GM18861 (cell line): ENCODE data around the gene PGP.

Source experiments
- ATAC-seq: cut with Tn5 transposase; IDR thresholded peaks from one replicate; pipeline ENCODE4 v1.9.1; 2021; ENCODE audit not compliant: unreplicated experiment

PGP gene

GRCh38 chr16:2183671-2184070 is 31.0 kb downstream of the PGP start:
- ATAC-seq = no peak

DNA sequence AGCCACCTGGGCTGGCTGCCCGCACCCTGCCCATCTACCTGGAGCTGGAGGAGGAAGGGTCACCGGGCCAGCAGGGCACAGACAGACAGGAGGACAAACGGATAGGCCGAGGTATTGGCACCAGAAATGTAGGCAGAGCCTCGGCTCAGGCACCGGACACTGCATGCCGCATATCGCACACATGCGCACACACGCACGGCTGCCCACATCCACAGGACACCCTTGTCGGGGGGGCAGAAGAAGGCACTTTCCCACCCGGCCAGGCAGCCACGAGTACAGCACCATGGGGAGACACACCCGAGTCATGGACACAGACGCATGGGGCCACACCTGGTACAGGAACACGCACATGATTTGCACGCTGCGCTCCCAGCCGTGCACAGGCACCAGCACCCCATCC is 32.7 kb downstream of the PGP start:
- no peak for ATAC-seq

DNA sequence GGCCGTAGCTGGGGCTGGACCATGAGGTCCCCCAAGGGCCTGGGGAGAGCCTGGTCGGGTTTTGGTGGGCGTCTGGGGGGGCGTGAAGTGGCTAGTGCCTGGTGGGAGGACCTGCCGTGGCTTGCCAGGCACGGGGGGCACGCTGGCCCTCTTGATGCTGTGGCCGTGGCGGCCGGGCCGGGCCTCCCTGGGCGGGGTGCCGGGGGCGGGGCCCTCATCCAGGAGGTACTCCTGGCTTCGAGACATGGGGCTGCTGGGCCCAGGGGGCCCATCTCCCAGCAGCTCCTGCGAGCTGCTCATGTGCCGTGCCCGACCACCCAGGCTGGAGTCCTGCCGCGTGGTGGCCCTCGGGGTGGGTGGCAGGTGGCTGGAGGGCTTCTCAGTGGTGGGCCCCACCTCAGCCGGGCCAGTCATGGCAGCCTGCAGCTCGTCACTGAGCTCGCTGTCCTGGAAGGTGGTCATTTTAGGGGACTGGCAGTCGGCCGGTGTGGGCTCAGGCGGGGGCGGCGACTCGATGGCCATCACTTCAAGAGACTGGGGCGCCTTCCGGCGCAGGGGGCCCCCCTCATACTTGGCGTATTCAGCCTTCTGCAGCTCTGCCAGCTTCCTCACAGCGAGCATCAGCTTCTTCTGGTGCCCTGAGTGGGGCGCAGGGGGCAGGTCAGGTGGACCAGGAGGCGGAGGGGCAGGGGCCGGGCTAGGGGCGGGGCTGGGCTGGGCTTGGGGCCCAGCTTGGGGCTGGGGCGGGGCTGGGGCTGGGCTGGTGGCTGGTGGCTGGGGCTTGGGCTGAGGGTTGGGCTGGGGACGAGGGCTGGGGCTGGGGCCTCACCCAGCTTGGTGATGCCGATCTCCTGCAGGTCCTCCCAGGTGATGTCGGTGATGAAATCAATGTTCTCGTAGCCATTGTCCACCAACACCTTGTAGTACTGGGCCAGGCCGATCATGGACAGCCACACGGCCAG is 33.4 kb downstream of the PGP start:
- ATAC-seq = no peak

GRCh38 chr16:2180461-2180860 is 34.2 kb downstream of the PGP start:
- ATAC-seq = no peak

DNA sequence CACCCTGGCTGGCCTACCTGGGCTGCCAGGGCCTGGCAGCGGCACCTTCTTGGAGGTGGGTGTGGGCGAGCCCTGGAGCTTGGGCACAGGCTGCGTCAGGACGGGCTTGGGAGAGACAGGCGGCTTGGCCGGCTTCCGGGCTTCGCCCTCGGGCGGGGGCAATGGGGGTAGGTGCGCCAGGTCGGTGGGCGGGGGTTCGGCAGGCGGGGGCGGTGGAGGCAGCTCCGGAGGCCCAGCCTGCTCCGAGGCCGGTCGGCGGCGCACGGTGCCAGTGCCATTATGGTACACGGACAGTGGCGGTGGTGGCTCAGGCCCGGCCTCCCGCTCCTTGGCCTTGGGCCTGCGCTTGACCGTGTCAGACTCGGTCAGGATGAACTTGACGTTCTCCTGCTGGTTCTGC is 35.1 kb downstream of the PGP start:
- ATAC-seq = no peak

GRCh38 chr16:2179107-2179501 is 35.5 kb downstream of the PGP start:
- no peak for ATAC-seq

DNA sequence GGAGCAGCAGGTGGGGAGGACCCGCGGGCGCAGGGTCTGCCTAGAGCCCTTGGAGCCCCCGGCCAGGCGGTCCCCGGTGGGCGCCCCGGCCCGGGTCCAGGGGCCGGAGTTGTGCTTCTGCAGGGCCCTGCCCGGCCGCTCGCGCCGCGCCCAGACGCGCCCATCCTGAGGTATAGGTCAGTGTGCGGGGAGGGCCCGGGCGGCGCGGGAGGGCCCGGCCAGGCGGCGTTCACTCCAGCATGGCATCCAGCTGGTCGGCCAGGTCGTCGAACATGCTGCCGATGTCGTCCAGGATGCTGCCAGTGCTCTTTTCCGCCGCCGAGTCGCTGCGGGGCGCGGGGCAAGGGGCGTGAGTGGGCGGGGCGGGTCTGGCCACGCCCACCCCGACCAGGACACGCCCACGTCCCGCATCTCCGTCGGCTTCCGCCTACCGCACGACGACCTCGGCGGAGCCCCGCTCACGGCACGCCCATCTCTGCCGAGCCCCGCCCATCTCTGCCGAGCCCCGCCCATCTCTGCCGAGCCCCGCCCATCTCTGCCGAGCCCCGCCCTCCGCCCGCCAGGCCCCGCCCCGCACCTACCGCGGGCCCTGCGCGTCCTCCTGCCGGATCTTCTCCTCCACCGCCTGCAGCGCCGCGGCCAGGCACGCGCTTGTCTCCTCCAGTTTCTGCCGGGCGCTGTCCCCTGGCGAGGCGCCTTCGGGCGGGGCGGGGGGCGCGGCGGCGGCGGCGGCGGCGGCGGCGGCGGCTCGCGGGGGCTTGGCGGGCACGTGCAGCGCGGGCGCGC is 36.1 kb downstream of the PGP start:
- no peak for ATAC-seq

DNA sequence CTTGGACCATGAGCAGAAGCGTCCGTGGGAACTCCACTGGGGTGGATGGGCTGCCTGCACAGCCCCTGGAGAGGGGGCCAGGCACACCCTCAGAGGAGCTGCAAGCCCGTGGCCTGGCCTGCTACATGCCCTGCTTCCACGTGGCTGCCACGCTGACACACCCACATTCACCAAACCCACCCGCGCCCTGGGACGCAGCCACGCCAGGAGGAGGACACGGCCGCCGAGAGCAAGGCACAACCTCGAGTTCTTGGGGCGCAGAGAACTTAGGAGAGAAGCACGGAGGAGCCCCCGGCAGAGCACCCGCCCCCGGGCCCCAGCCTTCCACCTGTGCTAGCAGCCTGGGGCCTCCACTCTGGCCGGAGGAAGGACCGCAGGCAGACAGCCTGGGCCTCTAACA is 37.1 kb downstream of the PGP start:
- no peak for ATAC-seq

DNA sequence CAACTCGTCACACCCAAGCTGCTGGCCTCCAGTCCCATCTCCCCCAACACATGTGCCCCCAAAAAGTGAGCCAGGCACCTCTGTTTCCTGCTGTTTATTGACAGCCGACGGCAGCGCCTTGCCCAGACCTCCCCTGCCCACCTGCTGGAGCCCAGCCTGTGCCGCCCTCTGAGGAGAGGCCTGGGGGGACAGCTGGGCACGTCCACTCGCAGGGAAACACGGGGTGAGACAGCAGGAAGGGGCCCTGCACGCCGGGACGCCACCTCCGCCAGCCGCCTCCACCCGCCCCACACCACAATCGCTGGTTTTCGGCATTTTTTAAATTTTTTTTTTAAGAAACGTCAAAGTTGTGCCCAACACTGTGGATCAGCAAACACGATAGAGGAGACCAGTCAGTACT is 37.5 kb downstream of the PGP start:
- ATAC-seq = no peak

- no peak for ATAC-seq
These were observed 38.6 kb downstream of the PGP start for GRCh38 chr16:2176047-2176446.

DNA sequence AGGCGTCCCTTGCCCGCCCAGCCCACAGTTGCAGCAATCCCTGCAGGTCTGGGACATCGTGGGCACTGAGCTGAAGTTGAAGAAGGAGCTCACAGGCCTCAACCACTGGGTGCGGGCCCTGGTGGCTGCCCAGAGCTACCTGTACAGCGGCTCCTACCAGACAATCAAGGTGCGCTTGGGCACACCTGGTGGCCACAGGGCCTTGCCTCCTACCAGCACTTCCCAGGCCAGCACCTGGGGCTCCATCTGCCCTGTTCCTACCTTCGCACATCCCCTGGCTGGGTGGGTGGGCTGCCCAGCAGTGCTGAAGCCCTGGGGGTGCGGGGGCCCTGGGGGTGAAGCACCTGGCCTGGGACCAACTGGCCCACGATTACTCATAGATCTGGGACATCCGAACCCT is 39.2 kb downstream of the PGP start:
- ATAC-seq = no peak

- no peak for ATAC-seq
These were observed 40.1 kb downstream of the PGP start for GRCh38 chr16:2174396-2175131.

GRCh38 chr16:2173916-2174315 is 40.7 kb downstream of the PGP start:
- no peak for ATAC-seq

- no peak for ATAC-seq
These were observed 41.3 kb downstream of the PGP start for GRCh38 chr16:2173366-2173765.

- no peak for ATAC-seq
These were observed 41.8 kb downstream of the PGP start for GRCh38 chr16:2172688-2173335.

GRCh38 chr16:2171601-2172178 is 43.0 kb downstream of the PGP start:
- ATAC-seq = no peak

- no peak for ATAC-seq
These were observed 43.8 kb downstream of the PGP start for GRCh38 chr16:2170587-2171435.

- ATAC-seq = no peak
These were observed 44.6 kb downstream of the PGP start for GRCh38 chr16:2170080-2170479.

DNA sequence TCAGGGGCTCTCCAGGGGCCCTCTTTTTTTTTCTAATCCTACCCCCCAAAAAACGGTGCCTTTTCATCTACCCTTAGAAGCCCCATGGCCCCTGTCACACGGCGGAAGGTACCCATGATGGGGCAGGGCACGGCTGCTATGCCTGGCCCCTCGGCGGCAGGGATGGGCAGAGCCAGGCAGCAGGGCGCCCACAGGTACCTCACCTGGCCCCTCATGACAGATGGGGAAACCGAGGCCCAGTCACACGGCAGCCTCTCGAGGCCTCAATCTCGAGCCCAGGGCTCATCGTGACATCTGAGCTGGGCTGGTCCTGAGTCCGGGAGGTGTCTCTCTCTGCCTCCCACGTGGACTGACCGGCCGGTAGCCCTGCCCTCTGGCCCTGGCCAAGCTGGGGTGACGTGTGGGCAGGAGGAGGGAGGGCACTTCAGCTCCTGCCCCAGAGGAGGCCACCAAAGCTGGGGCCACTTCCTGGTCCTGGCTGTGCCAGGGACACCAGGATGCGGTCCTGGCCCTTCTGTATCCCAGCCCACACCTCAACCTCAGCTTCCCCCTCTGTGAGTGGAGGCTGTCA is 47.5 kb downstream of the PGP start:
- no peak for ATAC-seq
